ENCODE data around the gene DYNLT1.

DNA sequence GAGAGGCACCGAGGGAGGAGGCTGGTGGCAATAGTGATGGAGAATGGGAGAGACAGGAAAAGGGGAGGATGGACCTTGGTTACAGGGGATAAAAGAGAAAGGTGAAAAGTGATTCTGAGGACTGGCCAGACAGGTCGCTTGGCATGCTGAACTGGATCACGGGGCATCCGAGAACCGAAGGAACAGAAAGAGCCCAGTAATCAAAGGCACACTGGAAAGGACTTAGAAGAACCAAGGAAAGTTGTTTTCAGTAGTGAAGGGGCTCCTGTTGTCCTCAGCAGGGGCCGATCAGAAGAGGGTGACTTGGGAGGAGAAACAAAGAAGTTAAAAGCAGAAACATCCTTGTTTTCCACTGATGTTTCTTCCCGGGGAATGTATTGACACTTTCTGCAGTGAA, 24.2 kb upstream of the DYNLT1 start:
- no peak for TF ChIP-seq FOXA1 (IDR thresholded peaks at IDR 0.05)
- TF ChIP-seq ARNT (IDR thresholded peaks at IDR 0.05): no peak
- no peak for TF ChIP-seq ELF4 (IDR thresholded peaks at IDR 0.05)
- TF ChIP-seq BHLHE40 (IDR thresholded peaks at IDR 0.05; ENCODE audit: borderline replicate concordance): no peak
- TF ChIP-seq FOXK2 (IDR thresholded peaks at IDR 0.05): no peak
- TF ChIP-seq SP1 (IDR thresholded peaks at IDR 0.05): no peak
- no peak for TF ChIP-seq FOXM1 (IDR thresholded peaks at IDR 0.05; ENCODE audit: borderline replicate concordance)
- TF ChIP-seq TARDBP (IDR thresholded peaks at IDR 0.05): no peak
- no peak for TF ChIP-seq LEF1 (IDR thresholded peaks at IDR 0.05; ENCODE audit: borderline replicate concordance)
- TF ChIP-seq ZNF384 (IDR thresholded peaks at IDR 0.05): no peak
- TF ChIP-seq NFRKB (IDR thresholded peaks at IDR 0.05): no peak
- TF ChIP-seq, protein P1, sequence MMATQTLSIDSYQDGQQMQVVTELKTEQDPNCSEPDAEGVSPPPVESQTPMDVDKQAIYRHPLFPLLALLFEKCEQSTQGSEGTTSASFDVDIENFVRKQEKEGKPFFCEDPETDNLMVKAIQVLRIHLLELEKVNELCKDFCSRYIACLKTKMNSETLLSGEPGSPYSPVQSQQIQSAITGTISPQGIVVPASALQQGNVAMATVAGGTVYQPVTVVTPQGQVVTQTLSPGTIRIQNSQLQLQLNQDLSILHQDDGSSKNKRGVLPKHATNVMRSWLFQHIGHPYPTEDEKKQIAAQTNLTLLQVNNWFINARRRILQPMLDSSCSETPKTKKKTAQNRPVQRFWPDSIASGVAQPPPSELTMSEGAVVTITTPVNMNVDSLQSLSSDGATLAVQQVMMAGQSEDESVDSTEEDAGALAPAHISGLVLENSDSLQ (IDR thresholded peaks at IDR 0.05): no peak

Data from HEK293T (cell line).